Heart left ventricle (tissue), 13 donors: Measurements from ENCODE around the gene CCDC27.

Experiments used
- POLR2A ChIP-seq, 2 donors: fragments of 450-650 bp; IDR thresholded peaks; one replicate each; pipeline ENCODE4 v1.6.1; 2017; ENCODE audit warnings: antibody characterized with exemption in 2 of 2, mild to moderate bottlenecking in 2 of 2, moderate library complexity in 2 of 2
- TF ChIP-seq, protein P1 (sequence below), 12 donors: fragments of 200-600 bp; sonication (generic) in 4 of 12; IDR thresholded peaks; one replicate each; pipeline versions ENCODE4 v1.5.0 to v1.8.0; 2018 to 2022; ENCODE audit warnings: antibody characterized with exemption in 12 of 12, mild to moderate bottlenecking in 5 of 12
- donor health status: ischemic (EF 13 %, LVEDD 7.1; RV severe dilation, severe dysfunction).
- donor health status: DM: no; HTN: yes; CAD: no.
- donor health status: DM: no; HTN: no; CAD: no.
- donor health status: ischemic (EF 25% LVEDD 6.9; RV normal size, moderate dysfunction).
- donor health status: ischemic (EF 25% LVEDD 5.7; RV mildly dilated, moderate dysfunction).
- donor health status: ischemic (EF 35%, LVEDD 5.7; RV mildly dilated, moderate dysfunction).
- donor health status: nonischemic (EF 11% LVEDD 7.7; RV severe dilation, severe dysfunction).
- donor health status: DM: yes; HTN: yes; CAD: no.
- donor health status: PGD.
- donor health status: ischemic (EF 29% LVEDD 5.4; RV normal size, mild dysfunction).
- donor health status: nonischemic (EF 23%, LVEDD 6.1; RV moderate dilation, normal function).

GRCh38 chr1:3731583-3732433 lies 20.4 kb upstream of the CCDC27 start:
- TF ChIP-seq, protein P1, sequence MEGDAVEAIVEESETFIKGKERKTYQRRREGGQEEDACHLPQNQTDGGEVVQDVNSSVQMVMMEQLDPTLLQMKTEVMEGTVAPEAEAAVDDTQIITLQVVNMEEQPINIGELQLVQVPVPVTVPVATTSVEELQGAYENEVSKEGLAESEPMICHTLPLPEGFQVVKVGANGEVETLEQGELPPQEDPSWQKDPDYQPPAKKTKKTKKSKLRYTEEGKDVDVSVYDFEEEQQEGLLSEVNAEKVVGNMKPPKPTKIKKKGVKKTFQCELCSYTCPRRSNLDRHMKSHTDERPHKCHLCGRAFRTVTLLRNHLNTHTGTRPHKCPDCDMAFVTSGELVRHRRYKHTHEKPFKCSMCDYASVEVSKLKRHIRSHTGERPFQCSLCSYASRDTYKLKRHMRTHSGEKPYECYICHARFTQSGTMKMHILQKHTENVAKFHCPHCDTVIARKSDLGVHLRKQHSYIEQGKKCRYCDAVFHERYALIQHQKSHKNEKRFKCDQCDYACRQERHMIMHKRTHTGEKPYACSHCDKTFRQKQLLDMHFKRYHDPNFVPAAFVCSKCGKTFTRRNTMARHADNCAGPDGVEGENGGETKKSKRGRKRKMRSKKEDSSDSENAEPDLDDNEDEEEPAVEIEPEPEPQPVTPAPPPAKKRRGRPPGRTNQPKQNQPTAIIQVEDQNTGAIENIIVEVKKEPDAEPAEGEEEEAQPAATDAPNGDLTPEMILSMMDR (IDR thresholded peaks at IDR 0.05) = no peak
- TF ChIP-seq POLR2A (IDR thresholded peaks at IDR 0.05) = no peak
